H1 (cell line): ENCODE measurements around the gene DAB2IP. TPM values are rescaled to one million over a fixed set of nuclear protein-coding genes. Genes with fewer than 3 reads are reported as not detected.

ENCODE experiments used
- CTCF ChIA-PET: fragments of 300-600 bp; sonication (Branson Sonifier 250); formaldehyde crosslinking; loops from one replicate; lab custom pipeline; 2021; ENCODE audit not compliant: partially characterized antibody; lab: Charles Lee
- POLR2A ChIA-PET: fragments of 300-600 bp; sonication (Branson Sonifier 250); formaldehyde crosslinking; loops from one replicate; lab custom pipeline; 2021; ENCODE audit warnings: inconsistent platforms; ENCODE audit not compliant: partially characterized antibody; lab: Charles Lee
- DNase-seq, 2 experiments: peaks; one replicate each; pipeline versions ENCODE4 v3.0.0 to v3.0.0-alpha.2; 2010 to 2022; ENCODE audit warnings: low spot score in 2 of 2, low read depth in 1 of 2, mixed read lengths in 1 of 2
- FAIRE-seq: peaks from 2 replicates; lab custom pipeline; 2011; peaks lifted over from hg19 to GRCh38; lab: Jason Lieb, UNC
- H2AFZ ChIP-seq: 2 replicates; pipeline ENCODE4 v1.8.1; 2012; ENCODE audit warnings: low read length, inconsistent platforms
- H2AK5ac ChIP-seq: 2 replicates; pipeline ENCODE4 v1.6.1; 2013; ENCODE audit warnings: low read depth, low read length
- H2BK120ac ChIP-seq: replicated peaks from 2 replicates; pipeline ENCODE3; 2013; ENCODE audit warnings: low read depth, low read length, inconsistent platforms
- H2BK12ac ChIP-seq: 2 replicates; pipeline ENCODE4 v1.6.1; 2013; ENCODE audit warnings: low read depth, low read length
- H2BK15ac ChIP-seq: 2 replicates; pipeline ENCODE4 v1.6.1; 2013; ENCODE audit warnings: low read length
- H2BK20ac ChIP-seq: 2 replicates; pipeline ENCODE4 v1.6.1; 2013; ENCODE audit warnings: low read length
- H2BK5ac ChIP-seq: 2 replicates; pipeline ENCODE4 v1.6.1; 2013; ENCODE audit warnings: low read depth, low read length
- H3K14ac ChIP-seq: 2 replicates; pipeline ENCODE4 v1.6.1; 2013; ENCODE audit warnings: inconsistent platforms; ENCODE audit not compliant: insufficient read length
- H3K18ac ChIP-seq: 2 replicates; pipeline ENCODE4 v1.6.1; 2013; ENCODE audit warnings: low read length; ENCODE audit errors: extremely low read depth
- H3K23ac ChIP-seq: 2 replicates; pipeline ENCODE4 v1.6.1; 2013; ENCODE audit warnings: inconsistent platforms; ENCODE audit not compliant: insufficient read length
- H3K23me2 ChIP-seq: 2 replicates; pipeline ENCODE4 v1.6.1; 2013; ENCODE audit warnings: low read depth, low read length
- H3K27ac ChIP-seq: 2 replicates; pipeline ENCODE4 v1.6.1; 2011; ENCODE audit warnings: low read depth, low read length, inconsistent platforms
- H3K27me3 ChIP-seq, 4 experiments: replicated peaks in 1 of 4; 1 replicate in 1 of 4; 2 replicates in 3 of 4; pipeline versions ENCODE4 v1.6.1 to v1.8.1; 2011 to 2013; ENCODE audit warnings: low read length in 3 of 4, mild to moderate bottlenecking in 3 of 4, inconsistent platforms in 2 of 4, mixed read lengths in 2 of 4, moderate library complexity in 1 of 4; ENCODE audit not compliant: control insufficient read depth in 3 of 4, insufficient read depth in 3 of 4; ENCODE audit errors: extremely low read depth in 1 of 4
- H3K36me3 ChIP-seq, 4 experiments: 2 replicates each; pipeline versions ENCODE4 v1.6.1 to v1.8.1; 2011 to 2013; ENCODE audit warnings: mild to moderate bottlenecking in 4 of 4, low read length in 3 of 4, moderate library complexity in 2 of 4, control low read depth in 1 of 4, inconsistent platforms in 1 of 4; ENCODE audit not compliant: insufficient read depth in 4 of 4, control insufficient read depth in 2 of 4
- H3K4ac ChIP-seq: replicated peaks from 2 replicates; pipeline ENCODE3; 2013; ENCODE audit warnings: low read length, low read depth, mixed read lengths, inconsistent platforms; ENCODE audit not compliant: insufficient read length
- H3K4me1 ChIP-seq, 4 experiments: replicated peaks in 1 of 4; 1 replicate in 1 of 4; 2 replicates in 3 of 4; pipeline versions ENCODE4 v1.6.1 to v1.8.1; 2011 to 2013; ENCODE audit warnings: low read length in 3 of 4, inconsistent platforms in 2 of 4, mixed read lengths in 1 of 4; ENCODE audit not compliant: insufficient read depth in 4 of 4, control insufficient read depth in 3 of 4
- H3K4me2 ChIP-seq, 2 experiments: 2 replicates each; pipeline versions ENCODE4 v1.6.1 to v1.8.1; 2011 to 2013; ENCODE audit warnings: low read depth in 2 of 2, low read length in 2 of 2, control low read depth in 1 of 2, inconsistent platforms in 1 of 2, mild to moderate bottlenecking in 1 of 2; ENCODE audit not compliant: insufficient read depth in 1 of 2
- H3K4me3 ChIP-seq, 4 experiments: fragments of 200-600, 300-600 bp in 1 of 4; sonication (generic), shearing (Covaris generic), sonication (Bioruptor Twin) in 1 of 4; 2 replicates each; pipeline versions ENCODE4 v1.5.1 to v1.8.1; 2011 to 2016; ENCODE audit warnings: low read length in 4 of 4, low read depth in 3 of 4, control low read depth in 2 of 4, inconsistent platforms in 2 of 4, mild to moderate bottlenecking in 2 of 4, mixed read lengths in 1 of 4, moderate library complexity in 1 of 4; ENCODE audit not compliant: insufficient read depth in 2 of 4; ENCODE audit errors: extremely low read depth in 1 of 4
- H3K56ac ChIP-seq: replicated peaks from 2 replicates; pipeline ENCODE3; 2013; ENCODE audit warnings: low read depth, mild to moderate bottlenecking, mixed read lengths, low read length, inconsistent platforms; ENCODE audit not compliant: insufficient read length
- H3K79me1 ChIP-seq: 2 replicates; pipeline ENCODE4 v1.6.1; 2013; ENCODE audit warnings: low read depth, low read length, control low read depth
- H3K79me2 ChIP-seq, 2 experiments: 2 replicates each; pipeline versions ENCODE4 v1.6.1 to v1.8.1; 2012 to 2013; ENCODE audit warnings: low read length in 2 of 2, mild to moderate bottlenecking in 2 of 2, inconsistent platforms in 1 of 2; ENCODE audit not compliant: insufficient read depth in 2 of 2, control insufficient read depth in 1 of 2
- H3K9ac ChIP-seq, 4 experiments: replicated peaks in 1 of 4; 1 replicate in 1 of 4; 2 replicates in 3 of 4; pipeline versions ENCODE4 v1.6.1 to v1.8.1; 2011 to 2013; ENCODE audit warnings: low read depth in 3 of 4, low read length in 3 of 4, control low read depth in 2 of 4, mild to moderate bottlenecking in 2 of 4, moderate library complexity in 2 of 4, inconsistent platforms in 1 of 4; ENCODE audit errors: extremely low read depth in 1 of 4
- H3K9me3 ChIP-seq, 2 experiments: 2 replicates each; pipeline versions ENCODE4 v1.6.1 to v1.8.1; 2012 to 2013; ENCODE audit warnings: mild to moderate bottlenecking in 2 of 2, moderate library complexity in 2 of 2, control low read depth in 1 of 2, inconsistent platforms in 1 of 2, low read depth in 1 of 2, low read length in 1 of 2, mixed read lengths in 1 of 2; ENCODE audit not compliant: insufficient read depth in 2 of 2
- H4K20me1 ChIP-seq, 2 experiments: replicated peaks in 1 of 2; 2 replicates each; pipeline versions ENCODE3 to v1.8.1; 2011 to 2013; ENCODE audit warnings: inconsistent platforms in 2 of 2, low read length in 2 of 2, mild to moderate bottlenecking in 1 of 2; ENCODE audit not compliant: insufficient read depth in 2 of 2, control insufficient read depth in 1 of 2
- H4K5ac ChIP-seq: 2 replicates; pipeline ENCODE4 v1.6.1; 2013; ENCODE audit warnings: low read length, low read depth, mixed read lengths, inconsistent platforms; ENCODE audit not compliant: insufficient read length
- H4K8ac ChIP-seq: 2 replicates; pipeline ENCODE4 v1.8.0; 2013; ENCODE audit warnings: mild to moderate bottlenecking, moderate library complexity, low read length, inconsistent platforms; ENCODE audit not compliant: insufficient read depth; ENCODE audit errors: extremely low read depth
- H4K91ac ChIP-seq: replicated peaks from 2 replicates; pipeline ENCODE3; 2013; ENCODE audit warnings: low read length, mixed read lengths, inconsistent platforms; ENCODE audit not compliant: insufficient read length
- CHD1 ChIP-seq: IDR thresholded peaks from 2 replicates; pipeline ENCODE4 v1.6.1; 2012; ENCODE audit warnings: low read depth, low read length, improper control_type of control experiment
- CHD2 ChIP-seq: IDR thresholded peaks from 2 replicates; pipeline ENCODE4 v1.6.1; 2012; ENCODE audit warnings: low read length, improper control_type of control experiment
- CTBP2 ChIP-seq: IDR thresholded peaks from 2 replicates; pipeline ENCODE4 v1.7.0; 2011; ENCODE audit warnings: borderline replicate concordance, mild to moderate bottlenecking, moderate library complexity, mixed read lengths, low read length; ENCODE audit not compliant: insufficient read depth, insufficient read length
- KDM5A ChIP-seq: fragments of 200-600 bp; IDR thresholded peaks from 2 replicates; pipeline ENCODE4 v1.7.1; 2012; ENCODE audit warnings: mild to moderate bottlenecking, low read length, inconsistent platforms, mixed read lengths
- MAFK ChIP-seq: IDR thresholded peaks from 2 replicates; pipeline ENCODE4 v1.6.1; 2012; ENCODE audit warnings: low read depth, mild to moderate bottlenecking, improper control_type of control experiment, low read length
- NRF1 ChIP-seq: IDR thresholded peaks from 2 replicates; pipeline ENCODE4 v1.6.1; 2011; ENCODE audit warnings: mild to moderate bottlenecking, low read depth, low read length, improper control_type of control experiment
- PHF8 ChIP-seq: fragments of 200-600 bp; sonication (generic); conservative IDR thresholded peaks from 2 replicates; pipeline ENCODE4 v1.7.1; 2012; ENCODE audit warnings: low read depth, mild to moderate bottlenecking, inconsistent platforms, low read length, moderate library complexity
- RFX5 ChIP-seq: IDR thresholded peaks from 2 replicates; pipeline ENCODE4 v1.6.1; 2011; ENCODE audit warnings: low read depth, low read length, improper control_type of control experiment, borderline replicate concordance
- RNF2 ChIP-seq: fragments of 200-900, 300-1000 bp; sonication (generic); IDR thresholded peaks from 2 replicates; pipeline ENCODE4 v1.7.1; 2016; ENCODE audit warnings: borderline replicate concordance, low read depth, mild to moderate bottlenecking, antibody characterized with exemption, low read length; ENCODE audit not compliant: poor library complexity, severe bottlenecking; ENCODE audit errors: missing control alignments
- SIX5 ChIP-seq: IDR thresholded peaks from 2 replicates; pipeline ENCODE4 v1.6.1; 2011; ENCODE audit warnings: mild to moderate bottlenecking, low read depth, low read length
- TAF7 ChIP-seq: optimal IDR thresholded peaks from 2 replicates; pipeline ENCODE3; 2011; ENCODE audit warnings: low read depth, mild to moderate bottlenecking, inconsistent platforms, low read length, moderate library complexity, borderline replicate concordance
- WGBS, 2 experiments: shearing (Covaris generic) in 1 of 2; methylation state at CpG; one replicate each; pipeline versions ENCODE4 v1.1.6 to v1.1.7; 2013 to 2015; ENCODE audit warnings: low lambda C conversion rate in 2 of 2, mixed read lengths in 2 of 2, inconsistent platforms in 1 of 2, low coverage in 1 of 2, missing lambda C conversion rate in 1 of 2; ENCODE audit not compliant: insufficient replicate concordance in 2 of 2, insufficient coverage in 1 of 2, insufficient read length in 1 of 2; ENCODE audit errors: extremely low coverage in 1 of 2, missing lambda C conversion rate in 1 of 2; 5-methylcytosine and 5-hydroxymethylcytosine counted together
- polyA plus RNA-seq, 7 experiments: library from polyadenylated mRNA; depleted of rRNA in 3 of 7; stranded (reverse) in 5 of 7; unstranded in 2 of 7; fragments of >200 nt in 5 of 7; fragments of 200-250 nt in 2 of 7; gene quantifications; 1 replicate in 5 of 7; 2 replicates in 1 of 7; 4 replicates in 1 of 7; pipeline versions ENCODE4 v1.2.1 to v1.2.3, GENCODE V29; 2011 to 2013; ENCODE audit warnings: missing spikeins in 2 of 7, mixed read lengths in 2 of 7
- total RNA-seq: library from RNA; stranded (reverse); fragmentation: NEBNext Ultra II Directional; extraction: Animal tissue kit (Norgen Biotek cat#: 25700); gene quantifications from 2 replicates; pipeline ENCODE4 v1.2.1, GENCODE V29; 2021

The DAB2IP gene
- total and polyA plus RNA-seq, 2 of the 8 experiments (the other 6 are each of a cell fraction or from before 2014, with no cell fraction given) = 19.7 to 39.5 TPM

DNA sequence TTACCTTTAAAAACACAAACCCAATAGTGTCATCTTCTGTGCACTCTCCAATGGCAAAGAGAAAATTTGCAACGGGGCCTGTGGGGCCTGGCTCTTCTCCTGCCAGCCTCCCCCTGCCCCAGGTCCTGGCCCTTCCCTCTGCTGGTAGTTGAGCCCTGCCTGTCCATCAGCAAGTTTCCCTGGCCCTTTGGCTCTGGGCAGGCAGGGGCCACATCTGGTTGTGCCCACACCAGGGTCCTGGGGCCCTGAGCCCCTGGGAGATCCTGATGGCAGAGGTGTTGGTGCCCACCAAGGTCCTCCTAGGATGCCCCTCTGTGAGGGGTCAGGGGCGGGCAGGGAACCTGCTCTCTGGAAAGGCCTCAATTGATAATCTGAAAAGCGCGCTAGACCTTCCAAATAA lies 157.3 kb downstream of the DAB2IP start:
- H2AFZ ChIP-seq = no peak overlapping the region
- no peak overlapping the region for H2BK12ac ChIP-seq
- H3K4me1 ChIP-seq = peaks cover 0 to 6% (median 0%) of the 10 kb centered on the region in 4 experiments; a peak in 1 of 7 replicates
- DNase-seq (no peak), FAIRE-seq (no peak)
- no peak overlapping the region for H4K91ac ChIP-seq
- no peaks in the 10 kb centered on the region; the same call in 1 of the 2 replicates for H3K79me1 ChIP-seq
- no peak overlapping the region for H4K8ac ChIP-seq
- no peak overlapping the region for H2BK120ac ChIP-seq
- no peak overlapping the region for H2BK15ac ChIP-seq
- H3K23me2 ChIP-seq = peaks cover 10% of the 10 kb centered on the region; the same call in 1 of the 2 replicates
- 0 out of 4 replicates have a peak, but pooled peaks cover 0 to 2% of the 10 kb centered on the region in 2 experiments for H3K9me3 ChIP-seq
- H3K23ac ChIP-seq = no peak overlapping the region
- no peak overlapping the region for H2BK20ac ChIP-seq
- H3K4ac ChIP-seq = no peak overlapping the region
- no peak overlapping the region for H3K4me2 ChIP-seq
- H2BK5ac ChIP-seq = no peak overlapping the region
- no peak overlapping the region for H3K14ac ChIP-seq
- 71% methylated on average over 4 of the region's 4 CpGs; no CpG with 5 or more reads in 1 of the 2 experiments for WGBS, 2 experiments
- no peak overlapping the region for H2AK5ac ChIP-seq
- no peaks in the 10 kb centered on the region for H3K27me3 ChIP-seq
- H4K20me1 ChIP-seq = peaks cover 0 to 2% of the 10 kb centered on the region in 2 experiments
- CTCF ChIA-PET = interaction anchor here (1.5 kb wide), 1 partner anchor 74 kb away, joined by 3 read pairs; no protein-coding TSS in a partner anchor
- no peak overlapping the region for H3K56ac ChIP-seq
- no peak overlapping the region for H4K5ac ChIP-seq
- POLR2A ChIA-PET = interaction anchor here (0.9 kb wide), 1 partner anchor 122 kb away, joined by 3 read pairs; no protein-coding TSS in a partner anchor
- H3K36me3 ChIP-seq = no peaks in the 10 kb centered on the region
- no peak overlapping the region for H3K27ac ChIP-seq
- no peak overlapping the region for H3K4me3 ChIP-seq
- H3K79me2 ChIP-seq = no peaks in the 10 kb centered on the region
- no peak overlapping the region for H3K18ac ChIP-seq
- H3K9ac ChIP-seq = no peak overlapping the region
- TF ChIP-seq RFX5 (no peak), CTBP2 (no peak), SIX5 (no peak), KDM5A (no peak), CHD1 (no peak), NRF1 (no peak), RNF2 (no peak), MAFK (no peak), PHF8 (no peak), TAF7 (no peak), CHD2 (no peak)
